Liver (tissue), 9 donors: ENCODE results near the gene C11orf68. TPM values are rescaled to one million over a fixed set of nuclear protein-coding genes. Genes with fewer than 3 reads are reported as not detected.
A peak's percentile ranks its signal among the peaks of the same experiment; 100 is the strongest.
"Not testable (repeated sequence)": the region's sequence is repeated elsewhere in the genome, so short reads cannot be mapped to it uniquely, and the experiment has no call there.

ENCODE experiments used
- DNase-seq: peaks from one replicate; pipeline ENCODE4 v3.0.0-alpha.2; 2017; ENCODE audit warnings: low spot score
- H3K27ac ChIP-seq, 2 donors: one replicate each; pipeline ENCODE4 v1.7.0; 2013; ENCODE audit warnings: inconsistent platforms in 2 of 2, low read length in 2 of 2, control low read depth in 1 of 2, low read depth in 1 of 2, mild to moderate bottlenecking in 1 of 2
- H3K27me3 ChIP-seq, 4 donors: one replicate each; pipeline versions ENCODE4 v1.6.1 to v1.7.0; 2013; ENCODE audit warnings: low read length in 3 of 4, inconsistent platforms in 1 of 4, mild to moderate bottlenecking in 1 of 4, moderate library complexity in 1 of 4; ENCODE audit not compliant: control insufficient read depth in 4 of 4, insufficient read depth in 4 of 4
- H3K36me3 ChIP-seq, 4 donors: one replicate each; pipeline versions ENCODE4 v1.6.1 to v1.7.0; 2013; ENCODE audit warnings: low read length in 3 of 4, mild to moderate bottlenecking in 3 of 4, low read depth in 1 of 4, moderate library complexity in 1 of 4; ENCODE audit not compliant: control insufficient read depth in 4 of 4, insufficient read depth in 3 of 4
- H3K4me1 ChIP-seq, 4 donors: one replicate each; pipeline versions ENCODE4 v1.6.1 to v1.7.0; 2013; ENCODE audit warnings: low read length in 3 of 4, mild to moderate bottlenecking in 3 of 4, moderate library complexity in 1 of 4; ENCODE audit not compliant: control insufficient read depth in 4 of 4, insufficient read depth in 4 of 4
- H3K4me3 ChIP-seq, 3 donors: one replicate each; pipeline versions ENCODE4 v1.6.1 to v1.7.0; 2013; ENCODE audit warnings: low read length in 3 of 3, control low read depth in 1 of 3, low read depth in 1 of 3, mild to moderate bottlenecking in 1 of 3
- H3K9ac ChIP-seq, 2 donors: one replicate each; pipeline ENCODE4 v1.7.0; 2013; ENCODE audit warnings: low read length in 2 of 2, mild to moderate bottlenecking in 2 of 2, moderate library complexity in 2 of 2, control low read depth in 1 of 2, low read depth in 1 of 2
- H3K9me3 ChIP-seq, 4 donors: one replicate each; pipeline versions ENCODE4 v1.6.1 to v1.7.0; 2013; ENCODE audit warnings: low read length in 3 of 4; ENCODE audit not compliant: control insufficient read depth in 4 of 4
- EGR1 ChIP-seq, 2 donors: IDR thresholded peaks; 2 replicates each; pipeline ENCODE4 v1.6.1; 2016 to 2018; ENCODE audit warnings: antibody characterized with exemption in 2 of 2, low read depth in 2 of 2
- FOXA1 ChIP-seq: IDR thresholded peaks from 2 replicates; pipeline ENCODE4 v1.6.1; 2016; ENCODE audit warnings: antibody characterized with exemption
- FOXA2 ChIP-seq: IDR thresholded peaks from 2 replicates; pipeline ENCODE4 v1.6.1; 2016; ENCODE audit warnings: antibody characterized with exemption
- GABPA ChIP-seq, 2 donors: IDR thresholded peaks in 1 of 2; conservative IDR thresholded peaks in 1 of 2; 2 replicates each; pipeline ENCODE4 v1.6.1; 2016; ENCODE audit warnings: antibody characterized with exemption in 2 of 2, mild to moderate bottlenecking in 1 of 2, moderate library complexity in 1 of 2
- HNF4A ChIP-seq, 2 donors: conservative IDR thresholded peaks; 2 replicates each; pipeline ENCODE4 v1.6.1; 2016; ENCODE audit warnings: antibody characterized with exemption in 2 of 2, mild to moderate bottlenecking in 2 of 2
- HNF4G ChIP-seq: IDR thresholded peaks from 2 replicates; pipeline ENCODE4 v1.6.1; 2016; ENCODE audit warnings: antibody characterized with exemption
- JUND ChIP-seq, 2 donors: IDR thresholded peaks; 2 replicates each; pipeline ENCODE4 v1.6.1; 2016; ENCODE audit warnings: antibody characterized with exemption in 2 of 2
- NR2F2 ChIP-seq: IDR thresholded peaks from 2 replicates; pipeline ENCODE4 v1.6.1; 2016; ENCODE audit warnings: antibody characterized with exemption
- RAD21 ChIP-seq, 2 donors: IDR thresholded peaks; 2 replicates each; pipeline ENCODE4 v1.6.1; 2016; ENCODE audit warnings: antibody characterized with exemption in 2 of 2, mild to moderate bottlenecking in 2 of 2
- RXRA ChIP-seq, 2 donors: IDR thresholded peaks; 2 replicates each; pipeline ENCODE4 v1.6.1; 2017 to 2018; ENCODE audit warnings: antibody characterized with exemption in 2 of 2, mild to moderate bottlenecking in 1 of 2
- SP1 ChIP-seq: IDR thresholded peaks from 2 replicates; pipeline ENCODE4 v1.6.1; 2018; ENCODE audit warnings: antibody characterized with exemption, mild to moderate bottlenecking
- TAF1 ChIP-seq: conservative IDR thresholded peaks from 2 replicates; pipeline ENCODE4 v1.6.1; 2016; ENCODE audit warnings: antibody characterized with exemption, mild to moderate bottlenecking
- YY1 ChIP-seq: IDR thresholded peaks from 2 replicates; pipeline ENCODE4 v1.6.1; 2016; ENCODE audit warnings: antibody characterized with exemption, mild to moderate bottlenecking
- WGBS: extraction: QIAGEN DNeasy Blood & Tissue Kit; methylation state at CpG from one replicate; pipeline ENCODE4 v1.1.7; 2013; 5-methylcytosine and 5-hydroxymethylcytosine counted together
- polyA plus RNA-seq, 2 donors: library from polyadenylated mRNA; stranded (reverse) in 1 of 2; unstranded in 1 of 2; fragments of 200-250 nt in 1 of 2; fragments of >200 nt in 1 of 2; fragmentation: Nextera tagmentation in 1 of 2; extraction: Ambion mirVana in 1 of 2; gene quantifications; one replicate each; pipeline versions ENCODE4 v1.2.1 to v1.2.3, GENCODE V29; 2013 to 2015
- total RNA-seq, 2 donors: library from RNA; depleted of rRNA; stranded (reverse); fragments of >200 nt; gene quantifications; one replicate each; pipeline ENCODE4 v1.2.3, GENCODE V29; 2014
- TF ChIP-seq, protein P1 (sequence below): IDR thresholded peaks from 2 replicates; pipeline ENCODE4 v1.6.1; 2016; ENCODE audit warnings: antibody characterized with exemption
- TF ChIP-seq, protein P2 (sequence below): IDR thresholded peaks from 2 replicates; pipeline ENCODE4 v1.6.1; 2016; ENCODE audit warnings: antibody characterized with exemption
- TF ChIP-seq, protein P3 (sequence below): IDR thresholded peaks from 2 replicates; pipeline ENCODE4 v1.6.1; 2016; ENCODE audit warnings: antibody characterized with exemption, mild to moderate bottlenecking
- TF ChIP-seq, protein P4 (sequence below): IDR thresholded peaks from 2 replicates; pipeline ENCODE4 v1.6.1; 2016; ENCODE audit warnings: antibody characterized with exemption
- donor health status: healthy.
- donor health status: healthy.
- donor health status: healthy.
- donor health status: healthy.
- donor health status: healthy.

The C11orf68 gene
- total and polyA plus RNA-seq, 4 donors = 4.4 to 15.4 (median 11.2) TPM

DNA sequence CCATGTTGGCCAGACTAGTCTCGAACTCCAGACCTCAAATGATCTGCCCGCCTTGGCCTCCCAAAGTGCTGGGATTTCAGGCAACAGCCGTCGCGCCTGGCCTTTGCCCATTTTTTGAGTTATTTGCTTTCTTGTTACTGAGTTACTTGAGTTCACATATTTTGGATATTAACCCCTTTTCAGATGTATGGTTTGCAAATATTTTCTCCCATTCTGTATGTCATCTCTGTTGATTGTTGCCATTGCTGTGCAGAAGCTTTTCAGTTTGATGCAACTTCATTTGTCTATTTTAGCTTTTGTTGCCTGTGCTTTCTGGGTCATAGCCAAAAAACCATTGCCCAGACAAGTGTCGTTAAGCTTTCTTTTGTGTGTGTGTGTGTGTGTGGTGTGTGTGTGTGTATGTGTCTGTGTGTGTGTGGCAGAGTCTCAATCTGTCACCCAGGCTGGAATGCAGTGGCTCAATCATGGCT lies 33.2 kb upstream of the C11orf68 start:
- no peaks in the 10 kb centered on the region for H3K36me3 ChIP-seq
- TF ChIP-seq RAD21 (IDR thresholded peaks at IDR 0.05) (no peak), HNF4G (no peak), HNF4A (conservative IDR thresholded peaks at IDR 0.05) (peak; percentile 13 to 46), YY1 (no peak), JUND (IDR thresholded peaks at IDR 0.05) (no peak), FOXA1 (no peak), EGR1 (IDR thresholded peaks at IDR 0.05; ENCODE audit: low read depth in 2 of 2) (no peak), FOXA2 (no peak), SP1 (peak; percentile 51), GABPA (IDR thresholded peaks at IDR 0.05 in 1 of 2, conservative IDR thresholded peaks at IDR 0.05 in 1 of 2) (peak in 1 of 2 donors; percentile 42), RXRA (IDR thresholded peaks at IDR 0.05) (peak; percentile 21 to 42), TAF1 (no peak), NR2F2 (no peak)
- TF ChIP-seq, protein P1, sequence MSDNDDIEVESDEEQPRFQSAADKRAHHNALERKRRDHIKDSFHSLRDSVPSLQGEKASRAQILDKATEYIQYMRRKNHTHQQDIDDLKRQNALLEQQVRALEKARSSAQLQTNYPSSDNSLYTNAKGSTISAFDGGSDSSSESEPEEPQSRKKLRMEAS = no peak
- TF ChIP-seq, protein P2, sequence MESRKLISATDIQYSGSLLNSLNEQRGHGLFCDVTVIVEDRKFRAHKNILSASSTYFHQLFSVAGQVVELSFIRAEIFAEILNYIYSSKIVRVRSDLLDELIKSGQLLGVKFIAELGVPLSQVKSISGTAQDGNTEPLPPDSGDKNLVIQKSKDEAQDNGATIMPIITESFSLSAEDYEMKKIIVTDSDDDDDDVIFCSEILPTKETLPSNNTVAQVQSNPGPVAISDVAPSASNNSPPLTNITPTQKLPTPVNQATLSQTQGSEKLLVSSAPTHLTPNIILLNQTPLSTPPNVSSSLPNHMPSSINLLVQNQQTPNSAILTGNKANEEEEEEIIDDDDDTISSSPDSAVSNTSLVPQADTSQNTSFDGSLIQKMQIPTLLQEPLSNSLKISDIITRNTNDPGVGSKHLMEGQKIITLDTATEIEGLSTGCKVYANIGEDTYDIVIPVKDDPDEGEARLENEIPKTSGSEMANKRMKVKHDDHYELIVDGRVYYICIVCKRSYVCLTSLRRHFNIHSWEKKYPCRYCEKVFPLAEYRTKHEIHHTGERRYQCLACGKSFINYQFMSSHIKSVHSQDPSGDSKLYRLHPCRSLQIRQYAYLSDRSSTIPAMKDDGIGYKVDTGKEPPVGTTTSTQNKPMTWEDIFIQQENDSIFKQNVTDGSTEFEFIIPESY = no peak
- TF ChIP-seq, protein P3, sequence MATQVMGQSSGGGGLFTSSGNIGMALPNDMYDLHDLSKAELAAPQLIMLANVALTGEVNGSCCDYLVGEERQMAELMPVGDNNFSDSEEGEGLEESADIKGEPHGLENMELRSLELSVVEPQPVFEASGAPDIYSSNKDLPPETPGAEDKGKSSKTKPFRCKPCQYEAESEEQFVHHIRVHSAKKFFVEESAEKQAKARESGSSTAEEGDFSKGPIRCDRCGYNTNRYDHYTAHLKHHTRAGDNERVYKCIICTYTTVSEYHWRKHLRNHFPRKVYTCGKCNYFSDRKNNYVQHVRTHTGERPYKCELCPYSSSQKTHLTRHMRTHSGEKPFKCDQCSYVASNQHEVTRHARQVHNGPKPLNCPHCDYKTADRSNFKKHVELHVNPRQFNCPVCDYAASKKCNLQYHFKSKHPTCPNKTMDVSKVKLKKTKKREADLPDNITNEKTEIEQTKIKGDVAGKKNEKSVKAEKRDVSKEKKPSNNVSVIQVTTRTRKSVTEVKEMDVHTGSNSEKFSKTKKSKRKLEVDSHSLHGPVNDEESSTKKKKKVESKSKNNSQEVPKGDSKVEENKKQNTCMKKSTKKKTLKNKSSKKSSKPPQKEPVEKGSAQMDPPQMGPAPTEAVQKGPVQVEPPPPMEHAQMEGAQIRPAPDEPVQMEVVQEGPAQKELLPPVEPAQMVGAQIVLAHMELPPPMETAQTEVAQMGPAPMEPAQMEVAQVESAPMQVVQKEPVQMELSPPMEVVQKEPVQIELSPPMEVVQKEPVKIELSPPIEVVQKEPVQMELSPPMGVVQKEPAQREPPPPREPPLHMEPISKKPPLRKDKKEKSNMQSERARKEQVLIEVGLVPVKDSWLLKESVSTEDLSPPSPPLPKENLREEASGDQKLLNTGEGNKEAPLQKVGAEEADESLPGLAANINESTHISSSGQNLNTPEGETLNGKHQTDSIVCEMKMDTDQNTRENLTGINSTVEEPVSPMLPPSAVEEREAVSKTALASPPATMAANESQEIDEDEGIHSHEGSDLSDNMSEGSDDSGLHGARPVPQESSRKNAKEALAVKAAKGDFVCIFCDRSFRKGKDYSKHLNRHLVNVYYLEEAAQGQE = no peak
- TF ChIP-seq, protein P4, sequence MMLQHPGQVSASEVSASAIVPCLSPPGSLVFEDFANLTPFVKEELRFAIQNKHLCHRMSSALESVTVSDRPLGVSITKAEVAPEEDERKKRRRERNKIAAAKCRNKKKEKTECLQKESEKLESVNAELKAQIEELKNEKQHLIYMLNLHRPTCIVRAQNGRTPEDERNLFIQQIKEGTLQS = no peak
- no peaks in the 10 kb centered on the region for H3K27me3 ChIP-seq
- H3K4me3 ChIP-seq = no peak overlapping the region
- peaks cover 3 to 9% (median 4%) of the 10 kb centered on the region in 4 donors for H3K4me1 ChIP-seq
- DNase-seq = no peak
- 23% methylated on average over 6 of the region's 6 CpGs for WGBS
- H3K27ac ChIP-seq = no peak overlapping the region
- no peak overlapping the region for H3K9ac ChIP-seq
- no peaks in the 10 kb centered on the region for H3K9me3 ChIP-seq

DNA sequence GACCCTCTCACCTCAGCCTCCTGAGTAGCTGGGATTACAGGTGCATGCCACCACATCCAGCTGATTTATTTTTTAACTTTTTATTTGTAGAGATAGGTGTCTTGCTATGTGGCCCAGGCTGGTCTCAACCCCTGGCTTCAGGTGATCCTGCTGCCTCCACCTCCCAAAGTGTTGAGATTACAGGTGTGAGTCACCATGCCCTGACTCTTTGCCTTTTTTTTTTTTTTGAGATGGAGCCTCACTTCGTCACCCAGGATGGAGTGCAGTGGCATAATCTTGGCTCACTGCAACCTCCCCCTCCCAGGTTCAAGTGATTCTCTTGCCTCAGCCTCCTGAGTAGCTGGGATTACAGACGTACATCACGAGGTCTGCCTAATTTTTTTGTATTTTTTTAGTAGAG lies 32.8 kb upstream of the C11orf68 start:
- H3K9ac ChIP-seq, H3K36me3 ChIP-seq, H3K9me3 ChIP-seq, H3K4me1 ChIP-seq, H3K4me3 ChIP-seq, DNase-seq, H3K27me3 ChIP-seq, H3K27ac ChIP-seq: not testable (repeated sequence)
- WGBS = 49% methylated on average over 3 of the region's 3 CpGs

DNA sequence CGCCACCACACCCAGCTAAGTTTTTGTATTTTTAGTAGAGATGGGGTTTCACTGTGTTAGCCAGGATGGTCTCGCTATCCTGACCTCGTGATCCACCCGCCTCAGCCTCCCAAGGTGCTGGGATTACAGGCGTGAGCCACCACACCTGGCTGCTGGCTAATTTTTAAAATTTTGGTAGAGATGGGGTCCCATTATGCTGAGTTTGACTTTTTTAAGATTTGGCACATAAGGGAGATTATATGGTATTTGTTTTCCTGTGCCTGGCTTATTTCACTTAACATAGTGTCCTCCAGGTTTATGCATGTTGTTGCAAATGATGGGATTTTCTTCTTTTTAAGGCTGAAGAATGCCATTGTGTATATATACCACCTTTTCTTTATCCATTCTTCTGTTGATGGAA lies 31.8 kb upstream of the C11orf68 start:
- H3K36me3 ChIP-seq, H3K27ac ChIP-seq, H3K27me3 ChIP-seq, H3K4me3 ChIP-seq, H3K9me3 ChIP-seq, DNase-seq, H3K4me1 ChIP-seq, H3K9ac ChIP-seq: not testable (repeated sequence)
- 89% methylated on average over 5 of the region's 5 CpGs for WGBS
